Left cardiac atrium (tissue), 4 donors: ENCODE results near the gene MIEF2. TPM values are rescaled to one million over a fixed set of nuclear protein-coding genes. Genes with fewer than 3 reads are reported as not detected.

Experiments used
- ATAC-seq, 2 donors: fragments of 200-7000 bp; cut with Tn5 transposase; one replicate each; pipeline ENCODE4 v1.9.1; 2020; ENCODE audit warnings: mild to moderate bottlenecking in 2 of 2, moderate library complexity in 2 of 2
- DNase-seq: peaks from one replicate; pipeline ENCODE4 v3.0.0-alpha.2; 2020
- intact Hi-C, 2 donors: fragments of 100-400 bp; cut with DNase I; formaldehyde crosslinking; loops; one replicate each; pipeline versions ENCODE4 v1.14.1 to v1.15.1; 2022 to 2023
- total RNA-seq, 2 donors: library from RNA; stranded (reverse); fragmentation: NEBNext Ultra II Directional; extraction: Animal tissue kit (Norgen Biotek cat#: 25700); gene quantifications; one replicate each; pipeline ENCODE4 v1.2.1, GENCODE V29; 2021
- donor health status: DM: no; HTN: yes; CAD: no.
- donor health status: DM: no; HTN: yes; CAD: no; lungs with severe emphysema.
- donor health status: DM: yes; HTN: yes; CAD: no.
- donor health status: Dilated cardiomyopathy.

Gene MIEF2
- total RNA-seq, 2 donors from 2014 or later = 16.2 to 16.8 TPM

- no peak for ATAC-seq
- no peak for DNase-seq
- intact Hi-C loops = no loop called here
Observed at GRCh38 chr17:18251204-18251603, 9.3 kb upstream of the MIEF2 start.

GRCh38 chr17:18252160-18252559 is 8.3 kb upstream of the MIEF2 start:
- intact Hi-C loops = no loop called here
- ATAC-seq (no peak), DNase-seq (no peak)

GRCh38 chr17:18253187-18253884 is 7.1 kb upstream of the MIEF2 start:
- intact Hi-C loops = no loop called here
- no peak for ATAC-seq

GRCh38 chr17:18253947-18254821 is 6.3 kb upstream of the MIEF2 start:
- ATAC-seq (no peak), DNase-seq (no peak)
- intact Hi-C loops = no loop called here

More at GRCh38 chr17:18253187-18253884, 7.1 kb upstream of the MIEF2 start:
- DNase-seq = no peak

- intact Hi-C loops = loop anchor here in 1 of 2 donors (5.0 kb wide), 2 partner anchors 38 to 57 kb away; partner anchors contain the start of gene TOP3A
- no peak for DNase-seq
- no peak for ATAC-seq
Observed at GRCh38 chr17:18254888-18255649, 5.4 kb upstream of the MIEF2 start.

- DNase-seq (no peak), ATAC-seq (no peak)
- intact Hi-C loops = loop anchor here in 1 of 2 donors (5.0 kb wide), 2 partner anchors 39 to 56 kb away; partner anchors contain the start of gene TOP3A
Observed at GRCh38 chr17:18256351-18256750, 4.1 kb upstream of the MIEF2 start.

GRCh38 chr17:18256776-18257175 is 3.7 kb upstream of the MIEF2 start:
- ATAC-seq = no peak
- no peak for DNase-seq
- intact Hi-C loops = loop anchor here in 1 of 2 donors (5.0 kb wide), 2 partner anchors 39 to 56 kb away; partner anchors contain the start of gene TOP3A

GRCh38 chr17:18257268-18257981 is 3.0 kb upstream of the MIEF2 start:
- peak; percentile 13 to 23 for ATAC-seq

GRCh38 chr17:18257982-18258355 is 2.5 kb upstream of the MIEF2 start:
- intact Hi-C loops = loop anchor here in 1 of 2 donors (5.0 kb wide), 2 partner anchors 41 to 54 kb away; partner anchors contain the start of gene TOP3A
- ATAC-seq (peak; percentile 68 to 82), DNase-seq (peak; percentile 87)

More at GRCh38 chr17:18257268-18257981, 3.0 kb upstream of the MIEF2 start:
- DNase-seq = peak; percentile 69
- intact Hi-C loops = loop anchor here in 1 of 2 donors (5.0 kb wide), 2 partner anchors 40 to 55 kb away; partner anchors contain the start of gene TOP3A

- peak; percentile 70 for DNase-seq
- ATAC-seq = peak; percentile 72 to 73
- intact Hi-C loops = loop anchor here in 1 of 2 donors (5.0 kb wide), 2 partner anchors 41 to 54 kb away; partner anchors contain the start of gene TOP3A
Observed at GRCh38 chr17:18258356-18259038, 2.0 kb upstream of the MIEF2 start, which contains the start of gene FLII. FLII (minus strand) TSS chr17:18258738; CDS start chr17:18258690, 48 bp downstream.

- DNase-seq = no peak
- ATAC-seq = no peak
- intact Hi-C loops = loop anchor here in 1 of 2 donors (5.0 kb wide), 2 partner anchors 42 to 53 kb away; partner anchors contain the start of gene TOP3A
Observed at GRCh38 chr17:18259621-18260331, 686 bp upstream of the MIEF2 start.

- peak; percentile 16 to 62 for ATAC-seq
- DNase-seq = peak; percentile 77
- intact Hi-C loops = no loop called here
Observed at GRCh38 chr17:18261146-18261515, 669 bp downstream of the MIEF2 start.

GRCh38 chr17:18261659-18262058 is 1.2 kb downstream of the MIEF2 start:
- intact Hi-C loops = no loop called here

GRCh38 chr17:18262111-18262510 is 1.6 kb downstream of the MIEF2 start:
- ATAC-seq = no peak
- intact Hi-C loops = no loop called here
- DNase-seq = no peak

More at GRCh38 chr17:18261659-18262058, 1.2 kb downstream of the MIEF2 start:
- no peak for ATAC-seq
- no peak for DNase-seq

GRCh38 chr17:18262641-18263040 is 2.2 kb downstream of the MIEF2 start:
- no peak for DNase-seq
- intact Hi-C loops = no loop called here

GRCh38 chr17:18263885-18264682 is 3.6 kb downstream of the MIEF2 start:
- intact Hi-C loops = no loop called here
- DNase-seq (no peak), ATAC-seq (no peak)

More at GRCh38 chr17:18262641-18263040, 2.2 kb downstream of the MIEF2 start:
- ATAC-seq = no peak
